ENCODE results near the gene HOXA7.

Gene HOXA7

GRCh38 chr7:27148031-27148755 is 8.3 kb downstream of the HOXA7 start:
- no peak for DNase-seq (ENCODE audit: low read depth in 2 of 2)

DNA sequence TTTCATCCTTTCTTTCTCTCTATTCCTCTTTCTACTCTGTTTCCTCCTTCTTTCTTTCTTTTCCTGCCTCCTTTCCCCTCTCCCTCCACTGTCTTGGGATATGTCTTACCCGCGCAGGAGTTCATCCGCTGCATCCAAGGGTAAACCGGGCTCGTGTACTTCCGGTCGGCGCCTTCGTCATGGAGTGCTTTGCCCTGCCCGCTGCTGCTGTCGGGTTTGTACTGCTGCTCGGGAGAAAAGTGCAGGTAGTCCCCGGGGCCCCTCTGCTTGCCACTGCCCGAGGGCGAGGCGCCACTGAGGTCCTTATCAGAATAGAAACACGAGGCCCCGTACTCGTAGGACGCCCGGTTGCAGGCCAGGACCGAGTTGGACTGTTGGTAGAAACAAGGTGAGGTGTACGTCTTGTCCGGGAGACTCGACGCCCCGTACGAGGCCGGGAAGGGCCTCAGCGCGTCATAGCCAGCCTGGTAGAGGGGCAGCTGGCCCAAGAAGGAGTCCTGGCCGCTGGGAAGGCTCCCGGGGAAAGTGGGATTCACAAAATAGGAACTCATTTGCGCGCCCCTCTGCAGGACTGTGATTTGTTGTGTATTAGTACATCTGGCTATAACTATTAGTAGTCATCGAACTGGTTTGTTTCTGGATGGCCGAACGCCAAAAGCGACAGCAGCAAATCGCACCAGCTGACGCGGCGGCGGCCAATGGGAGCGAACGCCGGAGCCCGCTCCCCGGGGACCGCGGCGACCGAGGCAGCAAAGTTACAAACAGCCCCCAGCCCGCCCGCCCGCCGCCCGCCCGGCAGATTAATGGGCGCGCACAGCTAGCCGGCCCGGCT is 9.1 kb downstream of the HOXA7 start, which contains the start of gene HOXA6:
TSS of gene HOXA6 (minus strand) at position 576 of the 832 bp plus-strand sequence. CDS start at position 551, 25 bp downstream.
- no peak for DNase-seq (ENCODE audit: low read depth in 2 of 2)

- no peak for DNase-seq (ENCODE audit: low read depth in 2 of 2)
Measured at GRCh38 chr7:27146491-27147198, 9.8 kb downstream of the HOXA7 start.

DNA sequence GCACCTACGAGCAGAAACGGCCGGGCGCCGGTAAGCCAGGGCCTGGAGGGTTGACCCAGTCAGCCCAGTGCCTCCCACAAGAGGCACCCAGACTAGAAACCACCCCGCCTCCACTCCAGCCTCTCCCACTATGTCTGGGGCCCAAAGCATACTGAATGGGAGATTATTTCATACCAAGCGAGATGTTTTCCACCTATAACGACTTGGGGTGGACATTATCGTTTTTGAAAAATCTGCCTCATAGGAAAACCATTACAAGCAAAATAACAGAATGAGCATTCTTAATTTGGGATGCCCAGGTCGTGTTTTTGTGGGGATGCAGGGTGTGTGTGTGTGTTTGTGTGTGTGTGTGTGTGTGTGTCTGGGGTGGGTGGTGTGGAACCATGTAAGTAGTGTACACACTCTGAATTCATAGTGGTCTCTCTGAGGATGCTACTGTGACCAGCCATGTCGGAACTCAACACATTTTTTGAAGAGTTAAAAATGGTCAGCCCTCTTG is 10.5 kb downstream of the HOXA7 start:
- DNase-seq (ENCODE audit: low read depth in 2 of 2) = no peak

DNA sequence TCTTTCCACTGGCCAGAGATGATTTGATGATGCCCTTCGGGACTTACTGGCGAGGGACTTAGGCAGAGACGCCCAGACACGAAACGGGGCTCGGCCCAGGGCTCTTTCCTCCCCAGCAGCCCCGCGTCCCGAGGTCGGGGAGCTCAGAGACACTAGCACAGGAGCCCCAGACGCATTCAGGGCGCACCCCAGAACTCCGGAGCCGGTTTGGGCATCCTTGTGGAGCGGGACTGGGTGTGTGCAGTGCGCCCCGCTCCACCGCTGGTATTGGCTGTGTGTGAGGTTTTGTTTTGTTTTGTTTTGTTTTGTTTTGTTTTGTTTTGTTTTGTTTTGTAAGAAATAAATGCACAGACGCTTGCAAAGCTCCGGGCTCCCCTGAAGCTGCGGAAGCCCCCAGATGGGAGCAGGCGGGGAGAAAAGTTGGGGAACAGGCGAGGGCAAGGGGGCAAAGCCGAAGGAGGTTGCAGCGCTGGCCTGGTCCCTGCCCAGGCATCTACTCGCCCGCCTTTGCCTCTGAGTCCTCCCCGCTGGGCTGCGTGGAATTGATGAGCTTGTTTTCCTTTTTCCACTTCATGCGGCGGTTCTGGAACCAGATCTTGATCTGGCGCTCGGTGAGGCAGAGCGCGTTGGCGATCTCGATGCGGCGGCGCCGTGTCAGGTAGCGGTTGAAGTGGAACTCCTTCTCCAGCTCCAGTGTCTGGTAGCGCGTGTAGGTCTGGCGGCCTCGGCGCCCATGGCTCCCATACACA is 11.1 kb downstream of the HOXA7 start:
- DNase-seq (ENCODE audit: low read depth in 2 of 2) = no peak

GRCh38 chr7:27144781-27145164 is 11.7 kb downstream of the HOXA7 start:
- no peak for DNase-seq (ENCODE audit: low read depth in 2 of 2)

DNA sequence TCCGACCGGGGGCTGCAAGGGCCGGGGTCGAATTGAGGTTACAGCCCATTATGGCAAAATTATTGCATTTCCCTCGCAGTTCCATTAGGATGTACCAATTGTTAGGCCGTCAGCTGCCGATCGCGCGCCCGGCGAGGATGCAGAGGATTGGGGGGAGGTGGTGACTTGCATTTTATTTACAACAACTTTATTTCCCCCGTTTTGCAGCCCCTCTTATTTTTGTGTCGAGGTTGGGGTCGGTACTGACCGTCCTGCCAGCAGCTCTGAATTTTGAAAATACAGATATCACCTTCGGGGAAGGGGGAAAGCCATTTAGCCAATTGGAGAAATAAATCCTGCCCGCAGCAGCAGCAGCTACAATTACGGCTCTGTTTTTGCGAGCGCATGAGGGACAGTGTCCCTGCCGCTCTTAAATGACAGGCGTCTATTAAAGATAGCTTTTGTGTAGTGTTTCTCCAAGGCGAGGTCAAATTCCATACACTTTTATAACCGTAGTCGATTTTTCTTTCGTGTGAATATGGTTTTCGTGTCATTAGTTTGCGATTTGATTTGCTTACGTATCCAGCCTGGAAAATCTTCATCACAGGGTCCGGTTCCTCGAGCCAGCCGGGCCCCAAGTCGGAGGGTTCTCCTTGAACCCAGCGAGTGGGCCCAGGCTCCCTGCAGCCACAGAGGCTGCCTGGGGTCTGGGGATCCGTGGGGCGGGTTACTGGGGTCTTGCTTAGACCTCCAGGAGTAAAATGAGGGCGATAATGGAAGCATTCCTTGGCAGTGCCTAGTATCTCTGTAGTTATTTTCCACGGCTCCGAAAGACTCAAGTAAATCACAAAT is 12.3 kb downstream of the HOXA7 start:
- DNase-seq (ENCODE audit: low read depth in 2 of 2) = no peak

- DNase-seq (ENCODE audit: low read depth in 2 of 2) = no peak
Measured at GRCh38 chr7:27143023-27143949, 13.2 kb downstream of the HOXA7 start, which contains the start of gene HOXA5. Gene HOXA5, minus strand, starts transcription at chr7:27143681. Its CDS starts 74 bp downstream, at chr7:27143607.

GRCh38 chr7:27142580-27143022 is 13.9 kb downstream of the HOXA7 start:
- no peak for DNase-seq (ENCODE audit: low read depth in 2 of 2)

DNA sequence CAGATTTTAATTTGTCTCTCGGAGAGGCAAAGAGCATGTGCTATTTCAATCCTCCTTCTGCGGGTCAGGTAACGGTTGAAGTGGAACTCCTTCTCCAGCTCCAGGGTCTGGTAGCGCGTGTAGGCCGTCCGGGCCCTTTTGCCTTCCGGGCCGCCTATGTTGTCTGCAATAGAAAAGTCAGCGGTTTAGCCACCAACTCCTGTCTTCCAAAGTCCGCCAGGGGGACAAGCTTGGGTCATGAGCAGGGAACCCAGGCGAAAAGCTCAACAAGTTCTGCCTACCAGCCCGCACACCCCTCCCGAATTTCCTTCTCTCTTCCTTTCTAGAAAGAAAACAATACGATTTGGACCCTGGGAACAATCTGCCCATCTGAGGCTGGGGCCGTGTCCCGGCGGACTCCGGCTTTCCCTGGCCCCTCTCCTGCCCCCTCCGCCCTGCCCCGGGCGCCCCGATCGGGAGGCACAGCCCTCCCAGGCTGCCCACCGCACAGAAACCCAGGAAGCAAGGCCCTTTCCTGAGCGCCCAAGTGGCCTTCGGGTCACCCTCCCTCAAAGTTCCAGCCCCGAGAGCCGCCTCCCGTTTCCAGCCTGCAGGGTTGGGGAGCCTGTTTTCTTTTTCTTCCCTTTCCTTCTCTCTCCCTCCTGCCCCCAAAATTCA is 14.4 kb downstream of the HOXA7 start:
- no peak for DNase-seq (ENCODE audit: low read depth in 2 of 2)

- DNase-seq (ENCODE audit: low read depth in 2 of 2) = no peak
Measured at GRCh38 chr7:27141137-27141922, 15.1 kb downstream of the HOXA7 start.

DNA sequence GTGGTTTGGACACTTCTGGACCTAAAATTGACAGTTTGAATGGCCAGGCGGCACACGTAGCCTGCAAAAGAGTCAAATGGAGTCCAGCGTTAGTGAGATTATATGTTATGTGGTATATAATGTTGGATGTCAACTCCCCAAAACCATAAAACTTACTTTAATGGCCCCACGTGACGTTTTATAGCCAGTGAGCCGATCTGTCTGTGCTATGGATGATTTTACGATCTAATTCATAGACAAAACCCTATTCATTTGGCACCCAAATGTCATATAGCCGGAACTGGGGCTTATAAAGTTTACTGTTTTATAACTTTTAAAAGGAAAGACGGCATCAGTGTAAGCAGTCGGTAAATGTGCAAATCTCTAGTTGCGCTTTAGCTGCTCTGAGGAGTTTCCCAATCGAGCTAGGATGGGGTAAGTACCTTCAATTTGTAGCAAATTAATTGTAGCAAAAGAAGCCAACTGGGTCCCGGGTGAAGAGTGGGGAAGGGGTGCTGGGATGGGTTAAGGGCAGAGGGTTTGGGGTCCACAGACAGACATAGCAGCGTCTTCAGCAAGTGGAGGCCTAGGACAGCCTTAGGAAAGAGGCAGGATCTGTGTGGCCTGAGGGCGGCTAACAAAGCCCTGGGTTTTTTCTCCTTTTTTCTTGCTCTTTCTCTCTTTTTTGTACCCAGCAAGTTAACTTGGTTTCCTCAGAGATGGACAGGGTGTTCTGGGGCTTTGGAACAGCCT is 16.2 kb downstream of the HOXA7 start:
- DNase-seq (ENCODE audit: low read depth in 2 of 2) = no peak

DNA sequence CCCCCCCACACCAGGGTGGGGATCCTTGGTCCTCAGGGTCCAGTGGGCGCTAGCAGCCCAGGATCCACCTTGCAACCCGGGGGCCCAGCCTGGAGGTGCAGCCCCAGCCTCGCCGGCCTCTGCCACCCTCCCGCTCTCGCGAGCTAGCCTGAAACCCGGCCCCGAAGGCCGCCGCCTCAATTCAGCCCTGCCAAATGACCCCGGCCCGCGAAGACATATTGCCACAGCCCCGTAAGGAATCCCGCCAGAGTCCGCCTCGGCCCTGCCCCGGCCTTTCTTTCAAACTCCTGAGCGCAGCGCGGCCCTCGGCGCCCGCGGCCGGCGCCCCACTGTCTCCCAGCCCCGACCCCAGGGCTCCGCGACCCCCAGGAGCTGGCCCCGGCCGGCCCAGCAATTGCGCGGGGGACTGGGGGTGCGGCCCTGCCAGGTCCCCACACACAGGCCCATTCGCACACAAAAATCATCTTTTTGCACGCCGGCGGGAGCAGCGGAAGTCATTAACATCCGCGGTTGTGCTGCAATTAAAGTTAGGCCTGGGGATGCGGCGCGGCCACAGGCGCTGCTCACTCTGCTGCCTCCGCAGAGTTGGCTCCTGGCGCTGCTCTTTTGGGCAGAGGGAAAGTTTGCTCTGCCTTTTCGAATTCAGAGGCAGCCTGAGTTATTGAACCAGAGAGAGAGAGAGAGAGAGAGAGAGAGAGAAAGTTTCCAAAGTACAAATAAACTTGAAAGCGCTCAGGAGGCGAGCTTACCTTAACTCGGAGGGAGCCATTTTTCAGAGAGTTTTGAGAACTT is 16.9 kb downstream of the HOXA7 start:
- DNase-seq (ENCODE audit: low read depth in 2 of 2) = no peak

GRCh38 chr7:27138985-27139333 is 17.5 kb downstream of the HOXA7 start:
- DNase-seq (ENCODE audit: low read depth in 2 of 2) = no peak

GRCh38 chr7:27138472-27138871 is 18.0 kb downstream of the HOXA7 start:
- no peak for DNase-seq (ENCODE audit: low read depth in 2 of 2)

GRCh38 chr7:27137640-27138315 is 18.7 kb downstream of the HOXA7 start:
- no peak for DNase-seq (ENCODE audit: low read depth in 2 of 2)
